ENCODE measurements around the gene NRG2. TPM values are rescaled to one million over a fixed set of nuclear protein-coding genes. Genes with fewer than 3 reads are reported as not detected.

The NRG2 gene
- total and polyA plus RNA-seq, 11 donors = 0.72 to 4.8 (median 3.4) TPM

DNA sequence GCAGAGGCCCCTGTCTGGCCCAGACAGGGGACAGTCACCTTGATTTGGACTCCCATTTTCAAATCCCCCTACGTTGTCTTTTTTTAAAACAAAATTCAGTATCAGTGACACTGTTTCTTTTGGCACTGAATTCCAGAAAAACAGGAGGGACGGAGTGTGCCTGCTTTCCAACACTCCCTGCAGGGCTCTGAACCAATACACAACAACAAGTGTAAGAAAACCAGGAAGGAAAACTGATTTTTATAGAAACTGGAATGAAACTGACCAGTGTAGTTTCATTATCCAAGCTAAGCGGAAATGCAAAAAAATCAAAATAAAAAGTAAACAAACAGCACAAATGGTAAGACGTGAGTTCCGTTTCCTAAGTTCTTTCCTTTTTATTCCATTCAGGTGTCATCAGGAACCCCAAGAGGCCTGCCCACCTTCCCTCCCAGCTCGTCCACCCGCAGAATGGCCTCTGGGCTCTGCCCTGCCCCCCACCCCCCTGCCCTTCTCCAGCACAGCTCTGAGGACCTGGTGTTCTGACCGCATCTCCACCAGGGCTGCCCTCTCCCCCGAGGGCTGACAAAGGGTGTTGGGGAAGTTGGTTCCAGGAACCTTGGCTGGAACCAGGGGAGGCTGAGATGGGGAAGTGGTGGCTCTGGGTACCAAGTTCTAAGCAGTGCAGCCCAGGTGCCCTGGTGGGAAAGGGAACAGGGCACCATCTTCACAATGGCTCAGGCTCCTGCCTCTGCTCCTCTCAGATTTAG, 173.9 kb downstream of the NRG2 start:
- peaks cover 0 to 12% (median under 1%) of the 10 kb centered on the region in 12 donors for H3K4me1 ChIP-seq
- intact Hi-C loops (cut with DNase I) = loop anchor here in 6 of 10 donors (5.0 to 10.0 kb wide), 4 partner anchors 96 to 286 kb away; no protein-coding TSS in a partner anchor
- no peaks in the 10 kb centered on the region for H3K27me3 ChIP-seq
- H3K9me3 ChIP-seq = no peaks in the 10 kb centered on the region
- DNase-seq (peak in 1 of 5 donors; percentile 56), ATAC-seq (peak in 1 of 4 donors; percentile 31)
- WGBS, 4 donors = 54 to 60% (median 55%) methylated on average over 9 of the region's 9 CpGs
- H3K27ac ChIP-seq = peak overlapping the region in 5 of 12 donors; percentile 15 to 44 (median 29)
- H3K36me3 ChIP-seq = no peaks in the 10 kb centered on the region
- no peak overlapping the region for H3K4me3 ChIP-seq
- TF ChIP-seq, protein P1, sequence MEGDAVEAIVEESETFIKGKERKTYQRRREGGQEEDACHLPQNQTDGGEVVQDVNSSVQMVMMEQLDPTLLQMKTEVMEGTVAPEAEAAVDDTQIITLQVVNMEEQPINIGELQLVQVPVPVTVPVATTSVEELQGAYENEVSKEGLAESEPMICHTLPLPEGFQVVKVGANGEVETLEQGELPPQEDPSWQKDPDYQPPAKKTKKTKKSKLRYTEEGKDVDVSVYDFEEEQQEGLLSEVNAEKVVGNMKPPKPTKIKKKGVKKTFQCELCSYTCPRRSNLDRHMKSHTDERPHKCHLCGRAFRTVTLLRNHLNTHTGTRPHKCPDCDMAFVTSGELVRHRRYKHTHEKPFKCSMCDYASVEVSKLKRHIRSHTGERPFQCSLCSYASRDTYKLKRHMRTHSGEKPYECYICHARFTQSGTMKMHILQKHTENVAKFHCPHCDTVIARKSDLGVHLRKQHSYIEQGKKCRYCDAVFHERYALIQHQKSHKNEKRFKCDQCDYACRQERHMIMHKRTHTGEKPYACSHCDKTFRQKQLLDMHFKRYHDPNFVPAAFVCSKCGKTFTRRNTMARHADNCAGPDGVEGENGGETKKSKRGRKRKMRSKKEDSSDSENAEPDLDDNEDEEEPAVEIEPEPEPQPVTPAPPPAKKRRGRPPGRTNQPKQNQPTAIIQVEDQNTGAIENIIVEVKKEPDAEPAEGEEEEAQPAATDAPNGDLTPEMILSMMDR (IDR thresholded peaks at IDR 0.05) = no peak
- no peak for TF ChIP-seq POLR2A (IDR thresholded peaks at IDR 0.05)

DNA sequence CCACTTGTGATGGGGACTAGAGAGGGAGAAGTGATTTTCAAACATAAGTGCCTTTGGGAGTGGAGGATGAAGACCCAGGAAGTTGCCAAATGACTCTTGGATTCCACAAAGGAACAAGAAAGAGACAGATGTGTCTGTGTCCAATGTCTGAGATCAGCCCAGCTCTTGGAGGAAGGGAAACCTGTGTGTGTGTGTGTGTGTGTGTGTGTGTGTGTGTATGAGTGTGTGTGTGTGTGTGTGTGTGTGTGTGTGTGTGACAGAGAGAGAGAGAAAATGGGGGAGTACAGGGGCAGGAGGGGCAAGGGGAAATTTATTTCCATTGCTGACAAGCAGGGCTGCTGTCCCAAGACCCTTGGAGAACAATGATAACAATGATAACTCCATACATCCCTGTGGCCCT, 175.5 kb downstream of the NRG2 start:
- no peak for ATAC-seq
- Histone ChIP-seq H3K4me1 (peaks cover 0 to 25% (median 11%) of the 10 kb centered on the region in 12 donors), H3K27me3 (no peaks in the 10 kb centered on the region), H3K27ac (no peak overlapping the region), H3K36me3 (no peaks in the 10 kb centered on the region), H3K4me3 (no peak overlapping the region), H3K9me3 (no peaks in the 10 kb centered on the region)
- intact Hi-C loops (cut with DNase I) = loop anchor here in 6 of 10 donors (5.0 to 10.0 kb wide), 4 partner anchors 97 to 287 kb away; no protein-coding TSS in a partner anchor
- no peak for DNase-seq
- no peak for TF ChIP-seq POLR2A (IDR thresholded peaks at IDR 0.05)
- TF ChIP-seq, protein P1 (IDR thresholded peaks at IDR 0.05) = no peak

DNA sequence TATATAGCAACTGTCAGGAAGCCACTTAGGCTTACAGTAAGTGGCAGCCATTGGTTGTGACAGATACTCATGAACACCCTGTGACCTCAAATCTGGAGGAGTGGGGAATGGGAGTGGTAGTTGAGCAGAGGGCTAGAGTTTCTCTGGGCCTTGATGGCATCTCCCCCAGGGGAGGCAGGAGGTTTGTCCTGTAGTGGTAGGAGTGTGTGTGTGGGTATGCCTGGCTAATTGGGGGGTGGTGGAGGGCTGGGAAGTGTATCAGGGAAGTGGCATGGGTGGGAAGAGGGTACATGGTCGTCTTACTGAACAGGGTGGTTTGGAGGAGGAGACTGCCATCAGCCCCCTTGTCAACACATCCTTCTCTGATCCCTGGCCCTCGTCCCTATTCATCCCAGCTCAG, 176.0 kb downstream of the NRG2 start:
- intact Hi-C loops (cut with DNase I) = loop anchor here in 6 of 10 donors (5.0 to 10.0 kb wide), 4 partner anchors 98 to 288 kb away; no protein-coding TSS in a partner anchor
- Histone ChIP-seq H3K4me3 (no peak overlapping the region), H3K36me3 (no peaks in the 10 kb centered on the region), H3K27ac (no peak overlapping the region), H3K9me3 (no peaks in the 10 kb centered on the region), H3K4me1 (peaks cover 0 to 25% (median 11%) of the 10 kb centered on the region in 12 donors), H3K27me3 (no peaks in the 10 kb centered on the region)
- ATAC-seq (no peak), DNase-seq (no peak)
- WGBS, 4 donors = 61 to 71% (median 69%) methylated on average over 2 of the region's 2 CpGs
- TF ChIP-seq, protein P1 (IDR thresholded peaks at IDR 0.05) = no peak
- TF ChIP-seq POLR2A (IDR thresholded peaks at IDR 0.05) = no peak

DNA sequence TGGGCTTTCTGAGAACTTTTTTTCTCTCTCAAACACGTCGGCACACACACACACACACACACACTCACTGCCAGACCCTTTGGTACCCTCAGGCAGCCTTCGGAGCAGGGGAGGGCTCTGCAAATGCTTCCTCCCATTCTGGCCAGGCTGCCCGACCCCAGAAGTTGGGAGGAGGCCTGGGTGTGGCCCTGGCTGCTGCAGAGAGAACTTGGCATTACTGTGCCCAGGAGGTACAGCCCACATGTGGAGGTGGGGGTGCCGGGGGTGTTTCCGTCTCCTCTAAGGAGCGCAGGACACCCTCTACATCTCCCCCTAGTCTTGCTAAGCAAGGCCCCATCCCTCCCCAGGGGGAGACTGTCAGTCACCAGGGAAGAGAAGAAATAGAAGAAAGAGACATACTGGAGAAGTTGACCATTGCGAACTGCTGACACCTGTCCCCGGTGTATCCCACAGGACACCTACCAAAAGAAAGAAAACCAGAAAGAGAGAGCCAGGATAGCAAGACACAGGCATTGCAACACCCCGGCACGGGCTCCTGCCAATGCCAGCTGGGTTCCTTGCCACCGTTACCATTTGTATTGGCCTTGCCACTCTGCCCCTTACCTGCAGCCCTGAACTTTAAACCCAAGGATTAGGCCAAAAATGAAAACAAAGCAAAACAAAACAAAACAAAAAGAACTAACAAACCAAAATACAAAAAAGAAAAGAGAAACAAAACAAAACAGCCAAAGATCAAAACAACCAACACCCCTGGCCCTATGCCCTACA, 178.2 kb downstream of the NRG2 start:
- no peak overlapping the region for H3K27ac ChIP-seq
- H3K36me3 ChIP-seq = no peaks in the 10 kb centered on the region
- H3K4me3 ChIP-seq = no peak overlapping the region
- no peaks in the 10 kb centered on the region for H3K9me3 ChIP-seq
- H3K4me1 ChIP-seq = peaks cover 0 to 24% (median 11%) of the 10 kb centered on the region in 12 donors
- H3K27me3 ChIP-seq = no peaks in the 10 kb centered on the region
- 82 to 87% (median 84%) methylated on average over 12 of the region's 12 CpGs for WGBS, 4 donors
- intact Hi-C loops (cut with DNase I) = loop anchor here (1.0 to 10.0 kb wide), 8 partner anchors 73 to 290 kb away; no protein-coding TSS in a partner anchor
- DNase-seq (peak in 1 of 5 donors; percentile 39), ATAC-seq (no peak)
- TF ChIP-seq, protein P1 (IDR thresholded peaks at IDR 0.05) = no peak
- no peak for TF ChIP-seq POLR2A (IDR thresholded peaks at IDR 0.05)
